ENCODE measurements around the gene DNAJC4.

DNA sequence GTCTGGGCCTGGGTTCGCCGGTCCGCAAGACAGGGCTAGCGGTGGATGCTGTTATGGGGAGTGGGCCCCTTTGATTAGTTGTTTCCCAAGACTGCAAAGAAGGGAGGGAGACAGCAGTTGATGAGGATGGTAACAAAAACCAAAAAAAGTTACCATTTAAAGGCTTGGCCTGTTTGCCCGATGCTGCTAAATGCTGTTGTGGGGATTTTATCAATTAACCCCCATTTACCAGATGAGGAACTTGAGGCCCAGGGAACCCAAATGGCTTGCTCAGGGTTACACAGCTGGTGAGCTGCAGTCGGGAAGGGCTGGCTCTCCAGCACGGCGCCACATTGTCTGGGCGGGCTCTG is 7.7 kb upstream of the DNAJC4 start:
- TF ChIP-seq CTCF (IDR thresholded peaks at IDR 0.05; ENCODE audit: low read length): no peak
- no peak for TF ChIP-seq EZH2 (IDR thresholded peaks at IDR 0.05; ENCODE audit: borderline replicate concordance, low read length)

Measured in OCI-LY1 (cell line).